Fibroblast of gingiva (primary cell): ENCODE measurements around the gene AUTS2.
A peak's percentile ranks its signal among the peaks of the same experiment; 100 is the strongest.
"Not testable (repeated sequence)": the region's sequence is repeated elsewhere in the genome, so short reads cannot be mapped to it uniquely, and the experiment has no call there.

ENCODE experiments used
- DNase-seq: peaks from one replicate; pipeline ENCODE4 v3.0.0-alpha.2; 2011; ENCODE audit warnings: low read depth

AUTS2 gene

DNA sequence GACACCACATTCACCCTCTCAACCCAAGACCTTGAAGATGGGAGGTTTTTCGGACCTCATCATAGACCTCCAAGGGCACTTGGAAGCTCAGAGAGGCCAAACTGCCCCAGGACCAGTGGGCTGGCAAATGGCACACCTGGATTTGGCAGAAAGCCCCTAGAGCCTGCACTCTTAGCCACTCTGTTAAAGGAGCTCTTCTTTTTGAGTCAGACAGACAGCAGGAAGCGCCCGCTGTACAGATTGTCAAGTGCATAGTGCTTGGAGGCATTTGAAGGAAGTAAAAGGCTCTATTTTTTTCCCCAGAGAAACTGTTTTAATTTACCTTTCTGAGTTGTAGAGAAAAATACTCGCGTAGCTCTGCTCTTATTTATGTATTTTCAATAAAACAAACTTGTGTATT is 1125.1 kb downstream of the AUTS2 start:
- no peak for DNase-seq

- no peak for DNase-seq
Observed at GRCh38 chr7:70725448-70725847, 1127.2 kb downstream of the AUTS2 start.

DNA sequence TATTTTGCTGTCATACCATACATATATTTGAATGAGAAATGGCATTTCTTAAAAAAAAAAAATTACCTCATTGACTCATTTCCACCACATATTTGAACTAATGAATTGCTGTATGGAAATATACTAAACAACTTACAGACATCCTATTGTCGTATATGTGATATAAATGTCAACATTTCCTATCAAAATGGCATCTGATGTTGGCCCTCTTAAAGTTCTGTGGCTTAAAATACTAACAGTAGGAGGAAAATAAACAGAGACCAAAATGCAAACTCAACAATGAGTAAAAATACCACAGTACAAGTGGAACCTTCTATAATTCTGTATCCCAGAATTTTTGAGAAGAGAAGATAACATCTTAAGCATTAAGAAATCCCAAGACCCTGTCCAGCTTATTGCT is 1128.0 kb downstream of the AUTS2 start:
- no peak for DNase-seq

GRCh38 chr7:70726951-70727378 is 1128.7 kb downstream of the AUTS2 start:
- DNase-seq = no peak

- no peak for DNase-seq
Observed at GRCh38 chr7:70727861-70728260, 1129.6 kb downstream of the AUTS2 start.

GRCh38 chr7:70728872-70729552 is 1130.7 kb downstream of the AUTS2 start:
- DNase-seq = no peak

DNA sequence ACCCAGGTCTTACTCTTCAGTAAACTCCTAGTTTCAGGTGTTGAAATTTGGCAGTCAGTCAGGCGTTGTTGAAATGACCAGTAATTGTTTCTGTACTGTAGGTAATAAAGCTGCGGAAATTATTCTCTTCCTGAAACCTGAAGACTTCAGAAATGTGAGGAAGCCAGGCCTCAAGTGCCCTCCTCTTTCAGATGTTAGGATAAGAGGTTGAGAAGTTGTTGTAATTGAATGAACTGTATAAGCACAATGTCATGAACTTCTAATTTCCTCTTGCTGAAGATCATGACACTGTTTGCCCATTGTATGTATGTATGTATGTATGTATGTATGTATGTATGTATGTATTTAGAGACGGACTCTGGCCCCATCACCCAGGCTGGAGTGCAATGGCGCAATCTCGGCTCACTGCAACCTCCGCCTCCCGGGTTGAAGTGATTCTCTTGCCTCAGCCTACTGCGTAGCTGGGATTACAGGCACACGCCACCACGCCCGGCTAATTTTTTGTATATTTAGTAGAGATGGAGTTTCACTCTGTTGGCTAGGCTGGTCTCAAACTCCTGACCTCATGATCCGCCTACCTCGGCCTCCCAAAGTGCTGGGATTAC is 1131.4 kb downstream of the AUTS2 start:
- not testable (repeated sequence) for DNase-seq

DNA sequence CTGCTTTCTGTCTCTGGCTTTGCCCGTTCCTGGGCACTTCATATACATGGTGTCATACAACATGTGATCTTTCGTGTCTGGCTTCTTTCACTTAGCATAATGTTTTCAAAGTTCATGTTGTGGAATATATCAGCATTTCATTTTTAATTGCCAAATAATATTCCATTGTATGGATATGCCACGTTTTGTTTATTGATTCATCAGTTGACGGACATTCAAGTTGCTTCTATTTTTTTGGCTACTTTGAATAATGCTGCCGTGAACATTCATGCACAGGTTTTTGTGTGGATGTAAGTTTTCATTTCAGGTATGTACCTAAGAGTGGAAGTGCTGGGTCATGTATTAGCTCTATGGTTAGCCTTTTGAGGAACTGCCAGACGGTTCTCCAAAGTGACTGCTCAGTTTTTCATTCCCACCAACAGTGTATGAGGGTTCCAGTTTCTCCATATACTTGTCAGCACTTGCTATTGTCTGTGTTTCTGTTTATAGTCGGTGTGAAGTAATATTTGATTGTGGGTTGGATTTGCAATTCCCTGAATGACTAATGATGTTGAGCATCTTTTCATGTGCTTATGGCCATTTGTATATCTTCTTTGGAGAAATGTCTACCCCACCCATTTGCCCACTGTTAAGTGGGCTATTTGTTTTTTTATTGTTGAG is 1132.3 kb downstream of the AUTS2 start:
- DNase-seq = no peak

DNA sequence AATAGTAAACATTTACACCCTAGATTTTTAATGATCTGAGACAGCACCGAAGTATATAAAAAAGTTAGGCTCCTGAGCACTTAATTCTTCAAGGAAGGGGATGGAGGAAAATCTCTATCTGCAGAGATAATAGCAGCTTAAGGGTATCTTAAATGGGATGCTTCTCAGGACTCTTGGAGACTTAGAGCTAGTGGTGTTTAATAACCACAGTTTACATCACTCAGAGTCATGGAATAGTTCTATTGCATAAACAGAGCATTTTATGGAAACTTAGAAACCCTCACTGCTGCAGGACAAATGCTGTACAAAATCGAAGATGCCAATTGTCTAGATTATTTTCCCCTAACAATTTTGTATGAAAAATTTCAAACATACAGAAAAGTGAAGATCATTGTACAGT is 1134.8 kb downstream of the AUTS2 start:
- no peak for DNase-seq

DNA sequence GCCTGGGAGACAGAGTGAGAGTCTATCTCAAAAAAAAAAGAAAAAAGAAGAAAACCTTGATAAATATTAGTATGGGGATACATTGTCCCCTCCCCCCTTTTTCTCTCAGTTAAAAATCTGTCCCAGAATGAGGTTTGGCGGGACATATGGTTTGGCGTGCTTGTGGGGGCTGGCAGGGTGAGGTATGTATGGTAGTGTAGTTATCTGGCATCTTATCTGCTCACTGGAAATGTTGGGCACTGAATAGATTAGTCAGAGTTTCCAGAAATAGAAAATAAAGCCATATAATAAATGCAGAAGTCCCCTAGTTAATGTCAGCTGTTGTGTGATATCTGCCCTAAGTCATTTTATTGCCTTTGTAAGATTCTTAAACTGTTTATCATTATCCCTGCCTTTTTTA is 1136.1 kb downstream of the AUTS2 start:
- DNase-seq = no peak

- DNase-seq = no peak
Observed at GRCh38 chr7:70735313-70735712, 1137.0 kb downstream of the AUTS2 start.

DNA sequence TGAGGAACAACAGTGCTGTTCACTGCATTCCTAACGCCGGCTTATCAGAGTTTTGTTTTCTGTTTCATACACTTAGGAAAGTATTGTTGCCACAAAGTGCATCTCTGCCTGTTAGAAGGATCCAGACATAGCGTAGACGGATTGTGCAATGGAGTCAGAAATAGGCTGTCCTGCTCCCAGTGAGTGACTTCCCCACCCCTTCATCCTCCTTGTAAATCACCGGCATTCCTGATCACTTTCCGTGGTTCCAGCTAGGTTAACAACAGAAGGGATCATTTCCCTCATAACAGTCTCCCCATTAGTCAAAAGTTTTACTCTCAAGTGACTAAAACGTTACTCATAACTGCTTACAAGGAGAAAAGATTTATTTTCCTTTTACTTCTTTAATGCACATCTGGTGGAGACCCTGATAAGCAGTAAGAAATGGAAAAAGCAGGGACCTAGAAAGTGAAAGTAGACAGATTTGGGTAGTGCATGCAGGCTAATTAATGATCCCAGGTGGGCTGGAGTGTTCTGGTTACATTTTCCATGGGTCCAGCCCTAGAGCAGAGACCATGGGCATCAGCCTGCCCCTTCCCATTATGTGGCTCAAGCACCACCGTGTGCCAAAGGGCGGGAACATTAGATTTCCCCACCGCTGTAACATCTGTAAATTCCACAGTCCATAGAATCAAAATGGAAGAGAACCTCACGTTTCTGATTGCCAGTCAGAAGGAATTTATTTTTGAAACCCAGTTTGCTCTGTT is 1138.6 kb downstream of the AUTS2 start:
- DNase-seq = peak; percentile 20

DNA sequence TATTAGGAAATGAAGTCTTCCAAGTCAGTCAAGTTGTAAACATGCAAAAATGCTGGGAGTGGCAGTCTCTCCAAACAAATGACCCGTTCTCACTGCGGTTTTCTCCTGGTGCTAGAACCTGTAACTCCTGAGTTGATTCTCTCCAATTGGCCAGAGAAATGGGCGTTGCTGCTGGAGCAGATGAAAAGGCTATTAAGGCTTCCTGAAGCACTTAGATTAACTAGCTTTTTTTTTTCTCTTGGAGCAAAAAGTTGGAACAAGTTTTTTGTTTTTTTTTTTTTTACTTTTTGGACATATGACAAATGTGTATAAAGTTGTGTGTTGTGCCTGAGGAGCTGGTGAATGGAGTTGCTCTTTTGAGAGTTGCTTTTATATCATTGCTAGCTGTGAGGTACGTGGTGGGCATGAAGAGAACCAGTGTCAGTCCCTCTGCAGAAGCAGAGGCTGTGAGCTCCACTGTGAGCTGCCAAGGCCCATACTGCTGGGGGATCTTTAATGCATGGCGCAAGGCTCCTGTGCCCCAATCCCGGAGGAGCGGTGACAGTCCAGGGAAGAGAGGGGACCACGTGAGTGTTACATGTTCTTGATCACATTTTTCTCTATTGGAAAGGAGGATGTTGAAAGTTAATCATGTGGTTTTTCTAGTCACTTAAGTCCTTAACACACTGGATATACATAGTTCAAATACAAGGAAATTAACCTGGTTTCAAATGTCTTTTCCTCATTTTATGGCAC is 1140.0 kb downstream of the AUTS2 start:
- peak; percentile 13 for DNase-seq

DNA sequence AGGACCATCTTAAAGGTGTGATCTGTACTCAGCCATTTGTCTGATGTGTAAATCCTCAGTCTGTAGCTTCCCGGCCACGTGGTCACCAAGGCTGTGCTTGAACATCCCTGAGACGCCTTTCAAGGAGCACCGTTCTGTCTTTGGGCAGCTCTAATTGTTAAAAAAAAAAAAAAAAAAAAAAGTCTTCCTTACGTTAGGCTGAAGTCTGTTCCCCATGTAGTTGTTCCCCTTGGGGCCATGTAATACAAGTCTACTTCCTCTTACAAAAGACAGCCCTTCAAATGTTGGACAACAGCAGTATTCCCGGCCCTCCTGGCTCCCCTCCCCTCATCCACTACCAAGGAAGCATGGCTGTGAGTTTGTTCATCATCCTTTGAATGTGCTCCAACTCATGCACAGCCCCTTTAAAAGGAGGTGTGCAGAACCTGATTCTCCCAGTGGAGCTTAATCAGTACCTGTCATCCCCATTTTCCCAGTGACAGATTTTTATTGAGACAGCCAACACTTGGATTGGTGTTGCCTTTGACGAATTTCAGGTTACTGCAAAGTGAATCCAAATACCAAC is 1141.5 kb downstream of the AUTS2 start:
- DNase-seq = no peak

DNA sequence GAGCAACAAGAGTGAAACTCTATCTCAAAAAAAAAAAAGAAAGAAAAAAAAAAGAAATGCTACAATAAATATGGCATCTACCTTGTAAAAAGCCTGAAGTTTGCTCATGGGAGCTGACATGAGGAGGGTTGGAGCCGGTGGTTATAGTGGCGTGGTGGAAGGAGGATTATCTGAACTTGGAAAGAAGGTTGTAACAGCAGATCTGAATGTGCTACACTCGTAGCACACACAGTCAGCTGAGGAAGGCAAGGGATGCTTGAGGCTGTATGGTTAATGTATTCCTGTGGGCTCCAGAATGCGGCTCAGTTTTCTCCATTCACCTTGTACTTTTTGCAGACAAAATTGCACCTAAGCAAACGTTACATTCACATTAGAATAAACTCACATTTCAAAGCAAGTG is 1143.4 kb downstream of the AUTS2 start:
- no peak for DNase-seq

DNA sequence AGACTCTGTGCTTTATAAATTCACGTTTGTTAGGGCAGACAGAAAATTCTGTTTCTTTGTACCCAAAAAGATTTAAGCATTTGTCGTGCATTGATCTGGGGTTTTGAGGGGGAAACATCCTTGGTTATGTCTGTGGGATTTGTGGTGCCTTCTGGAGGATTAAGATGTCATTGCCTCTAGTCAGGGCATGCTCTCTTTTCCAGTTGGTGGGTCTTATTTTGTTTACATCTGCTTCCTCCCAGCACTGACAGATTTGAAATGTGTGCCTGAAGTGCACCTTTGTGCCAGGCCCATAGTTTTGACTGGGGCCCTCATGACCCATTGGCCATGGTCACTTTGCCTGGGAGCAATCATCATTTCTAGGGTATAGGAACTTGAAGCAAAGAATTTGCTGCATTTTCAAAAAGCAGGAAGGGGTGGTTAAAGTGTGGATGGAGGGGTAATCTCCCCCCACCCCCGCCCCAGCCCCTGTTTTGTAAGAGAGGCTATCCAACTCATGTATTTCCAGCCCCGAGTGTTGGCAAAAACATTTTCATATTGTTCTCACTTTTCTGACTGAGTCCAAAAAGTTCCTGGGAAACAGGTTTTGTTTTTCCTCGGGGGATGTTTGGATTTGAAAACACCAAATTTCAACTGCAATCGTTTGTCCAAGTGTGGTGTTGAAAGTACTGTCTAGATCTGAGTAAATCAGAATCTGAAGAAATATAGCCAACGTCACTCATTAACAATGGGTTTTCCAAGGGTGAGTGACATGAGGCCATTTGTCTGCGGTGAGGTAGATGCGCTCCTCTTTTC is 1145.5 kb downstream of the AUTS2 start:
- DNase-seq = no peak

DNA sequence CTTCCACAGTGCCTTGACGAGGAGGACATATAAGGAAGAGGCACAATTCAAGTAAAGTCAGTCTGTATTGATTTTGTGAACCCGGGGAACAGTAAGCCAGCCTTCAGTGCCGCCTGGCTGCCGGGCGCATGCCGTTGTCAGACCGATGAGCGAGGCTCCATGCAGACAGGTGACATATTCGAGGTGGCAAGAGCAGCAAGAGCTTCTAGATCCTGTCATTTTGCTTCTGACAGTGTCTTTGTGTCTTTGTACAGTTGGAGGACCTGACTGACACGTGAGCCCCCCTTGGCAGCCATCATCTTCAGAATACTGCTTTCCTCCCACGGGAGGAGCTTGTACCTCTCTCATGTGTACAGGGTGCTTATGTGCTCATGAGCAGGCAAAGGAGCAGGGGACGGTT is 1146.2 kb downstream of the AUTS2 start:
- no peak for DNase-seq

- no peak for DNase-seq
Observed at GRCh38 chr7:70749831-70750230, 1151.6 kb downstream of the AUTS2 start.

DNA sequence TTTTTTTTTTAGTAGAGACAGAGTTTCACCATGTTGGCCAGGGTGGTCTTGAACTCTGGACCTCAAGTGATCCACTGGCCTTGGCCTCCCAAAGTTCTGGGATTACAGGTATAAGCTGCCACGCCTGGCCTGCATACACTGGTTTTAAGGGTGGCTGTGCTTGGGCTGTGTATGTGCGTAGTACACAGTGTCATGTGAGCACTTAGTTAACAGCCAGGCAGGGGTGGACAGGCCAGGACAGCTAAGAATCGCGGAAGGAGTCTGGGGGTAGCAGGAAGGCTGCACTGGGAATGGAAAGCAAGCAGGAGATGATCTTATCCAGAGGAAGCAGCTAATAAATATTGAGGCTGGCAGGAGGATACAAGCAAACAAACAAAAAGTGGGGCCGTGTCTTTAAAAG is 1153.6 kb downstream of the AUTS2 start:
- no peak for DNase-seq

- DNase-seq = no peak
Observed at GRCh38 chr7:70752794-70753241, 1154.5 kb downstream of the AUTS2 start.

GRCh38 chr7:70756789-70757188 is 1158.5 kb downstream of the AUTS2 start:
- DNase-seq = no peak
